Femur (tissue), 1 donor: ENCODE results near the gene RALGDS.
A peak's percentile ranks its signal among the peaks of the same experiment; 100 is the strongest.
"Not testable (repeated sequence)": the region's sequence is repeated elsewhere in the genome, so short reads cannot be mapped to it uniquely, and the experiment has no call there.

Source experiments
- DNase-seq: peaks from one replicate; pipeline ENCODE4 v3.0.0-alpha.2; 2017

Gene RALGDS

GRCh38 chr9:133064241-133065069, 56.6 kb downstream of the RALGDS start:
- no peak for DNase-seq

- no peak for DNase-seq
Observed at GRCh38 chr9:133063500-133064231, 57.4 kb downstream of the RALGDS start.

- DNase-seq: no peak
Observed at GRCh38 chr9:133063159-133063499, 57.9 kb downstream of the RALGDS start.

DNA sequence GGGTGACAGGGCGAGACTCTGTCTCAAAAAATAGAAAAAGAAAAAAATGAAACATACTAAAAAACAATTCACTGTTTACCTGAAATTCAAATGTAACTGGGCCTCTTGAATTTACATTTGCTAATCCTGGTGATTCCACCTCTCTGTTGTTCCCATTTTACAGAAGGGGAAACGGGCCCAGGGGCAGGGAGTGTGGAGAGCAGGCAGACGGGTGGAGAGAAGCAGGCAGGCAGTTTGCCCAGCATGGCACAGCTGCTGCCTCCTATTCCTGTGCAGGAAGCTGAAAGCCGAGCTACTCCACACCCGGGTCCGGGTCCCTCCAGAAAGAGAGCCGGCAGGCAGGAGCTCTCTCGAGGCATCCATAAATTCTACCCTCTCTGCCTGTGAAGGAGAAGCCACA, 58.5 kb downstream of the RALGDS start:
- not testable (repeated sequence) for DNase-seq

DNA sequence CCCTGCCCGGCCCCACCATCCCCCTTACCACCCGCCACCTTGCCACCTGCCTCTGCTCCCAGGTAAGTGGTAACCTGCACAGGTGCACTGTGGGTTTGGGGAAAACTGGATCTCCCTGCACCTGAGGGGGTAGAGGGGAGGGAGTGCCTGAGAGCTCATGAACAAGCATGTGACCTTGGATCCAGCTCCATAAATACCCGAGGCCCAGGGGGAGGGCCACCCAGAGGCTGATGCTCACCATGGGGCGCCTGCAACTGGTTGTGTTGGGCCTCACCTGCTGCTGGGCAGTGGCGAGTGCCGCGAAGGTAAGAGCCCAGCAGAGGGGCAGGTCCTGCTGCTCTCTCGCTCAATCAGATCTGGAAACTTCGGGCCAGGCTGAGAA, 59.3 kb downstream of the RALGDS start, which contains the start of gene CEL:
Gene CEL, plus strand, starts transcription at position 218 of the 382 bp plus-strand sequence. Its CDS starts 22 bp downstream, at position 240.
- not testable (repeated sequence) for DNase-seq

GRCh38 chr9:133061019-133061763, 59.8 kb downstream of the RALGDS start:
- DNase-seq: not testable (repeated sequence)

GRCh38 chr9:133060417-133060841, 60.6 kb downstream of the RALGDS start:
- no peak for DNase-seq

DNA sequence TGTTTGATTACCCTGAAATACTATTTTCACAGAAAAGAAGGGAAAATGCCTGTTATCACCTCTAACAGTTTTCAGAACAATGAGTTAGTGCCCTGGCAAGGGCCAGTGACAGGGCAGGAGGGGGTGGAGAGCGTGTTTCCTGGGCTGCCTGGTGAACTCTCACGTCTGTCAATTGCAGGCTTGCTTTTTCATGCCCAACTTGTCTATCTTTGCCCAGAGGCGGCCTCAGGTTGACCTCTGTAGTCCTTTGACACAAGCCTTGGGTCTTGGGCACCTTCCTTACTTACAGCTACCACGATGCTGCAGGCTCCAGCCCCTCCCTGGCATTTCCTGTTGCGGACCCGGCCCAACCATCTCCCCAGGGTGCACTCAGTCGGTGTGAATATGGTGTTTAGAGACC, 61.4 kb downstream of the RALGDS start:
- no peak for DNase-seq

- DNase-seq: no peak
Observed at GRCh38 chr9:133058550-133059320, 62.3 kb downstream of the RALGDS start.

GRCh38 chr9:133058071-133058470, 63.0 kb downstream of the RALGDS start:
- DNase-seq: no peak

GRCh38 chr9:133057553-133057952, 63.5 kb downstream of the RALGDS start:
- no peak for DNase-seq

DNA sequence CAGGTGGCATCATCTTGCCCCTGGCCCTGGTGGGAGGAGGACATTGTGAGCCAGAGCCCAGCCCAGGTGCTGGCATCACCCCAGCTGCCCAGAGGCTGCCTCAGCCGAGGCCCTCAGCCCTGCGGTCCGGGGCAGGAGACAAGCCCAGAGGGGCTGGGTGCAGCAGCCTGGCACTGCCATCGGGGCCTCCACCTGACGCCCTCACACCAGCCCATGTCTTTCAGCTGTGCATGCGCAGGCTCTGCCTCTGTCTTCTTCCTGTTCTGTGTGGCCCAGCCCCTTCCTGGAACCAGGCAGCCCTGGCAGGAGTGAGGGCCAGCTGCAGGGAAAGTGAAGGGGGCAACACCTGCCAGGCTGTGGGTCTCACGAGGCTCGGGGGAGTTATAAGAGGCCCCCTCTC, 64.0 kb downstream of the RALGDS start:
- DNase-seq: peak; percentile 70

- no peak for DNase-seq
Observed at GRCh38 chr9:133056533-133056932, 64.5 kb downstream of the RALGDS start.

GRCh38 chr9:133055788-133056420, 65.1 kb downstream of the RALGDS start:
- no peak for DNase-seq

DNA sequence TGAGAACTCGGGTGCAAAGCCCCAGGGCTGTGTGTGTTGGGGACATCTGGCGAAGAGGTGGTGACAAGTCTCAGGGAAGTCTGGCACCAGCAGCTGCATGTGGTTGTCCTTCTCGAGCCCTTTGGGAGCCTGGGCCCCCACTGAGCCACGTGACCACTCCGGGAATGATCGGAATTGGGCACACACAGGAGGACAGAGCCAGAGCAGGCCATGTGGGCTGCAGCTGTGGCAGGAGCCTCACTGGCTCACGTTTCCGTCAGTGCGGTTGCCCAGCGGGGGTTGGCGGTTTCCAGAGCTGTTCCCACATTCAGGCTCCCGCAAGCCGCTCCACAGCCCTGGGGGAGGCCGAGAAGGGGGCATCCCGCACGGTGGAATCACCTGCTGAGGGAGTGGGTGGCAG, 66.1 kb downstream of the RALGDS start:
- DNase-seq: peak; percentile 82

DNA sequence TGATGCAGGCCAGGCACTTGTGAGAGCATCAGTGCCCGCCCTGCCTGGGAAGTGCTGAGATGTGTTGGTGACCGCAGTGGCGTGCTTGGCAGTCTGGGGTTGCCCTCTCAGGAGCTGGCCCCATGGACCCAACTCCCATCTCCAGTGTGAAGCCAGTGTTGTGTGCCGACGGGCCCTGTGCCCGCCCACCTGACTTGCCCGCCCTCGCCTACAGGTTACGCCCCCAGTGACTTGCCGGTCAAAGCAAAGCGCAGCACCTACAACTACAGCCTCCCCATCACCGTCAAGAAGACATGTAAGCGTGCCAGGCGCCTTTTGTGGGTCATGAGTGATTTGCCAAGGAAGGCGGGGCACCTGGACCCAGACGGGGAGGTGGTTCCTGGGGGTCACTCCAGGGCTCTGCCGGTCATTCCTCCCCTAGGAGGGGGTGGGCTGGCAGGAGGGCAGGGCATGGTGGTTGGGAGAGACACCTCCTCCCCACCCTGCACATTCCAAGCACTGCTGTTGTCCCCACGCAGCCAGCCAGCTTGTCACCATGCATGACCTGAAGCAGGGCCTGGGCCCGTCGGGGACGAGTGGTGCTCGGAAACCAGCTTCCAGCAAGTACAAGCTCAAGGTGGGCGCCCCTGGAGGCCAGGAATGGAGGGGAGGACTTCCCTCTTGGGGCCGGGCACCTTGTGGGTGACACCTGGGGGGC, 66.7 kb downstream of the RALGDS start:
- no peak for DNase-seq

DNA sequence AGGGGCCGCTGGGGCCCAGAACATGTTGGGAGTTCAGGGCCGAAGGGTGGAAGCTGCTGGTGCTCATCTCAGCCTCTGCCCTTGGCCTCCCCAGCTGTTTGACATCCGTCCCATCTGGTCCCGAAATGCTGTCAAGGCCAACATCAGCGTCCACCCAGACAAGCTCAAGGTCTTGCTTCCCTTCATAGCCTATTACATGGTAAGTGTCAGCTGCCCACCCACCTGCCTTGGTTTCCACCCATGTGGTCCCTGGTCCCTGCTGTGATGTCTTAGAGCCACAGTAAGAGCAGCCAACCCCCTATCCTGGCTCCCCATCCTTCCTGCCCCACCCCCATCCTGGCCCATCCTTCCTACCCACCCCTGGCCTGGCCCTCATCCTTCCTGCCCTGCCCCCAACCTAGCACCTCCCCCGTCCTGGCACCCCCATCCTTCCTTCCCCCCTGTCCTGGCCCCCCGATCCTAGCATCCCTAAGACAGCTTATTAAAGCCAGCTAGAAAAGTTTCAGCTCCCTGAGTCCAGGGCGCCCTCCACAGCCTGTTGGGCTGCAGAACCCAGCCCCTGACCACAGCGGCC, 69.0 kb downstream of the RALGDS start:
- no peak for DNase-seq

- DNase-seq: no peak
Observed at GRCh38 chr9:133051281-133051900, 69.6 kb downstream of the RALGDS start.

DNA sequence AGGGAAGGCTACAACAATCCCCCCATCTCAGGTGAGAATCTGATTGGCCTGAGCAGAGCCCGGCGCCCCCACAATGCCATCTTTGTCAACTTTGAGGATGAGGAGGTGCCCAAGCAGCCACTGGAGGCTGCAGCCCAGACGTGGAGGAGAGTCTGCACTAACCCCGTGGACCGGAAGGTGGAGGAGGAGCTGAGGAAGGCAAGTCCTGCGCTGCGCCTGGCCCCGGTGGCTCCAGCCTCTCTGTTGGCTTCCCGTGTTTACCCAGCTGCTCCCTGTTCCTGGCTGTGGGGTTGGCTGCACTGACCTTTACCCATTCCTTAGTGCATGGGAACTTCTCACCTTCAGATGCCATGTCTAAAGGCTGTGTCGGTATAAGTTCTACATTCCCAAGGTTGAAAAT, 70.3 kb downstream of the RALGDS start:
- no peak for DNase-seq

DNA sequence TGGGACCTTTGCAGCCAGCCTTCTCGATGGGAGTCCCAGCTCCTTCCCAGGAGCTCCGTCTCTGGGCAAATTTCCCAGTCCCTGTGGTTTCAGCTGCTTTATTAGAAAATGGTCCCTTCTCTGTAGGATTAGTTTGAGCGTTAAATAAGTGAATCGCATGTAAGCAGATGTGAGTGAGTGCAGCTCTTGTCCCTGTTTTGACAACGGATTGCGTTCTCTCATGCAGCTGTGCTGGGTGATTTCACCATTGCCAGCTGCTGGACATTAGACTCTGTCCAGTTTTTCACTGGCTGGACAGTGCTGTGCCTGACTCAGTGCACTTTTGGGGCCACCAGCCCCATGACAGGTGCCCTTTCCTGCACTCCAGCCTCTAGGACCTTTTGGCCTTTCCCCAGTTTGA, 70.9 kb downstream of the RALGDS start:
- no peak for DNase-seq

DNA sequence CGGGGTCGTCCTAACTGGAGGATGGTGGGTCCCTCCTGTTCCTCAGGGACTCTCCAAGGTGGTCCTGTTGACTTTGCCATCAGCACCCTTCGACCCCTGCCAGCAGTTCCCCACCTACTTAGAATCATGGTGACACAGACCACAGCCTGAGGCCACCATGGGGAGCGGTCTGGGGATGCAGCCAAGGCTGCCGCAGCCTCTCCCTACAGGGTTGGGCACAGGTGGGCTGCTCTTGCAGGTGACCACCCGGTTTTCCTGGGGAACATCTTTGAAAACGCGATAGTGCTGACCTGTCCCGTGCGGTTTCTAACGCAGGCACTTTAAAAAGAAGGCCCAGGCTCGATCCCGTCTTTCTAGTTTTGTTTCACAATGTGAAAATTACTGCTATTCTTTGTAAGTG, 72.0 kb downstream of the RALGDS start:
- DNase-seq: no peak
